ENCODE results near the gene NOP14. TPM values are rescaled to one million over a fixed set of nuclear protein-coding genes. Genes with fewer than 3 reads are reported as not detected.

The NOP14 gene
- total and polyA plus RNA-seq, 2 donors (not counting 3 experiments of a cell fraction or from before 2014, with no cell fraction given), result 9.5 to 45.2 TPM

DNA sequence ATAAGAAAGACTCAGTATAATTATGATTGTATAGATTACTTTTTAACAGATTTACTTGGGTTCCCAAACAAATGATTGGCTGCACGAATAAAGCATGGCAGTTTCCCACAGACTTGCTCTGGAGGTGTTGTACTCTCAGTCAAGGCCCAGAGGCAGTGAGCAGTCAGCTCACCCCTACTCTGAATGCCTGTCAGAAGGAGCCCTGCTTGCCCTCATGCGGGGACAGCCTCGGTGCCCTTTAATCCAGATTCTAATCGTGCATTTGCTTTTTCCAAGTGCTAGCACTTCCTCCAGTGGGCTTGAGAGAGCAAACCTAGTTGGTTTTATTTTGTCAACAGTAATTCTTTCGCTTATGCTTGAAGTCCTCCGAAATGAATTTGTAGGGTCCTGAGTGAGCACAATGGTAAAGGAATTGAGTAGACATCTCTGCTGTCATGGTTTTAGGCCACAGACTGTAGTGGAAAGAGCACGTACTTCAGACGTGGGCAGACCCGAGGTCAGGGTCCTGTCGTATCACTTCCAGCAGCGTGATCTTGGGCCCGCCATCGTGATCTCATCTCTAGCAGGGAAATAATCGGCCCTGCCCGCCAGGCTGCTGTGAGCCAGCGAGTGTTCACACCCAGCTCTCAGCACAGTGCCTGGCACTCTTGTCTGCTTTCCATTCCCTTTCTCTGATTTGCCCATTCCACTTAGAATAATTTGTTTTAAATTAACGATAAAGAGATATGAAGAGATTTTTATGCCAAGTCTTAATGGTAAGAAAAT, 48.4 kb upstream of the NOP14 start:
- ChIA-PET POLR2A (no interaction called here), CTCF (no interaction called here)
- Histone ChIP-seq H3K36me3 (ENCODE audit: control insufficient read depth in 2 of 2, extremely low read depth in 1 of 2, insufficient read depth in 2 of 2, low read length in 2 of 2) (no peaks in the 10 kb centered on the region), H3K4me2 (ENCODE audit: insufficient read depth, low read length) (no peak overlapping the region), H3K27me3 (ENCODE audit: control insufficient read depth in 2 of 2, insufficient read depth in 2 of 2, low read length in 2 of 2) (no peaks in the 10 kb centered on the region), H3K27ac (ENCODE audit: insufficient read depth, low read depth, low read length) (no peak overlapping the region), H3K4me3 (replicated peaks in 1 of 3; ENCODE audit: insufficient read depth in 1 of 3, low read depth in 1 of 3, low read length in 3 of 3) (no peak overlapping the region), H3K79me2 (ENCODE audit: control insufficient read depth, insufficient read depth, low read length) (no peaks in the 10 kb centered on the region), H2AFZ (ENCODE audit: low read depth, low read length) (no peak overlapping the region), H4K20me1 (replicated peaks; ENCODE audit: control insufficient read depth, extremely low read depth, insufficient read depth, low read length) (no peaks in the 10 kb centered on the region), H3K9ac (replicated peaks; ENCODE audit: extremely low read depth, insufficient read depth, low read length) (no peak overlapping the region), H3K9me3 (replicated peaks; ENCODE audit: control insufficient read depth, insufficient read depth, low read length) (no peaks in the 10 kb centered on the region), H3K9me1 (replicated peaks; ENCODE audit: control insufficient read depth, extremely low read depth, insufficient read depth, low read length) (no peaks in the 10 kb centered on the region), H3K4me1 (ENCODE audit: control insufficient read depth, extremely low read depth, insufficient read depth, low read length) (no peaks in the 10 kb centered on the region)
- dilution Hi-C loops (cut with MboI; ENCODE audit: extremely low pct_ligation_motif_present, low sequenced_read_pairs), result no loop called here
- TF ChIP-seq, protein P1, sequence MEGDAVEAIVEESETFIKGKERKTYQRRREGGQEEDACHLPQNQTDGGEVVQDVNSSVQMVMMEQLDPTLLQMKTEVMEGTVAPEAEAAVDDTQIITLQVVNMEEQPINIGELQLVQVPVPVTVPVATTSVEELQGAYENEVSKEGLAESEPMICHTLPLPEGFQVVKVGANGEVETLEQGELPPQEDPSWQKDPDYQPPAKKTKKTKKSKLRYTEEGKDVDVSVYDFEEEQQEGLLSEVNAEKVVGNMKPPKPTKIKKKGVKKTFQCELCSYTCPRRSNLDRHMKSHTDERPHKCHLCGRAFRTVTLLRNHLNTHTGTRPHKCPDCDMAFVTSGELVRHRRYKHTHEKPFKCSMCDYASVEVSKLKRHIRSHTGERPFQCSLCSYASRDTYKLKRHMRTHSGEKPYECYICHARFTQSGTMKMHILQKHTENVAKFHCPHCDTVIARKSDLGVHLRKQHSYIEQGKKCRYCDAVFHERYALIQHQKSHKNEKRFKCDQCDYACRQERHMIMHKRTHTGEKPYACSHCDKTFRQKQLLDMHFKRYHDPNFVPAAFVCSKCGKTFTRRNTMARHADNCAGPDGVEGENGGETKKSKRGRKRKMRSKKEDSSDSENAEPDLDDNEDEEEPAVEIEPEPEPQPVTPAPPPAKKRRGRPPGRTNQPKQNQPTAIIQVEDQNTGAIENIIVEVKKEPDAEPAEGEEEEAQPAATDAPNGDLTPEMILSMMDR (IDR thresholded peaks at IDR 0.05; ENCODE audit: extremely low read depth in 1 of 2, insufficient read depth in 1 of 2, low read depth in 1 of 2, low read length in 2 of 2), result no peak
- TF ChIP-seq JUN (IDR thresholded peaks at IDR 0.05; ENCODE audit: borderline replicate concordance, insufficient read depth, insufficient read length, low read depth) (no peak), MYC (IDR thresholded peaks at IDR 0.05; ENCODE audit: low read depth, low read length) (no peak), POLR2A (IDR thresholded peaks at IDR 0.05; ENCODE audit: low read depth, low read length) (no peak), GATA2 (IDR thresholded peaks at IDR 0.05; ENCODE audit: insufficient read depth, insufficient read length, low read depth, low read length) (no peak), EZH2 (IDR thresholded peaks at IDR 0.05; ENCODE audit: borderline replicate concordance, low read depth, low read length, severe bottlenecking) (no peak), POLR2AphosphoS5 (IDR thresholded peaks at IDR 0.05; ENCODE audit: insufficient read depth, low read depth, low read length) (no peak), FOS (IDR thresholded peaks at IDR 0.05; ENCODE audit: borderline replicate concordance, insufficient read depth, low read length) (no peak)
- TF ChIP-seq, protein P2, sequence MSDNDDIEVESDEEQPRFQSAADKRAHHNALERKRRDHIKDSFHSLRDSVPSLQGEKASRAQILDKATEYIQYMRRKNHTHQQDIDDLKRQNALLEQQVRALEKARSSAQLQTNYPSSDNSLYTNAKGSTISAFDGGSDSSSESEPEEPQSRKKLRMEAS (IDR thresholded peaks at IDR 0.05; ENCODE audit: insufficient read depth, insufficient read length), result no peak
- DNase-seq (ENCODE audit: low read depth, low spot score) (no peak), FAIRE-seq (no peak)
- intact Hi-C loops (cut with micrococcal nuclease), result no loop called here
- BruUV-seq (replicated peaks), result no TSS peak

All from endothelial cell of umbilical vein (primary cell).